Activated CD8-positive, alpha-beta memory T cell treated with anti-CD3 and anti-CD28 coated beads for 24 hours (primary cell): ENCODE results near the gene LINGO4.

ENCODE experiments used
- DNase-seq: peaks from one replicate; pipeline ENCODE4 v3.0.0-alpha.2; 2020

The LINGO4 gene

GRCh38 chr1:151805066-151805820 is at the start of gene LINGO4:
Gene LINGO4, minus strand, starts transcription at chr1:151805419. Its CDS starts 2,715 bp downstream, at chr1:151802704.
- no peak for DNase-seq

GRCh38 chr1:151854658-151855057 is 49.4 kb upstream of the LINGO4 start:
- no peak for DNase-seq

GRCh38 chr1:151853411-151853943 is 48.3 kb upstream of the LINGO4 start, which contains the start of gene THEM5:
Gene THEM5, minus strand, starts transcription at chr1:151853712. Its CDS starts 147 bp downstream, at chr1:151853565.
- no peak for DNase-seq

- no peak for DNase-seq
These were observed 47.5 kb upstream of the LINGO4 start for GRCh38 chr1:151852733-151853132.

GRCh38 chr1:151851886-151852285 is 46.7 kb upstream of the LINGO4 start:
- DNase-seq = no peak

GRCh38 chr1:151849871-151850270 is 44.7 kb upstream of the LINGO4 start:
- no peak for DNase-seq

- DNase-seq = no peak
These were observed 43.9 kb upstream of the LINGO4 start for GRCh38 chr1:151849126-151849525.

GRCh38 chr1:151847867-151848596 is 42.8 kb upstream of the LINGO4 start:
- no peak for DNase-seq

- no peak for DNase-seq
These were observed 41.5 kb upstream of the LINGO4 start for GRCh38 chr1:151846686-151847237.

- no peak for DNase-seq
These were observed 40.9 kb upstream of the LINGO4 start for GRCh38 chr1:151846062-151846568.

GRCh38 chr1:151843398-151843797 is 38.2 kb upstream of the LINGO4 start:
- no peak for DNase-seq

GRCh38 chr1:151841141-151841540 is 35.9 kb upstream of the LINGO4 start:
- DNase-seq = no peak

- DNase-seq = no peak
These were observed 35.2 kb upstream of the LINGO4 start for GRCh38 chr1:151840421-151840820.

- DNase-seq = peak; percentile 87
These were observed 34.5 kb upstream of the LINGO4 start, which contains the start of gene C2CD4D for GRCh38 chr1:151839457-151840403. Gene C2CD4D, minus strand, starts transcription at chr1:151839820. Its CDS starts 831 bp downstream, at chr1:151838989.

- DNase-seq = no peak
These were observed 33.8 kb upstream of the LINGO4 start for GRCh38 chr1:151839082-151839412.

- DNase-seq = peak; percentile 78
These were observed 33.2 kb upstream of the LINGO4 start for GRCh38 chr1:151838222-151839081.

GRCh38 chr1:151837884-151838221 is 32.6 kb upstream of the LINGO4 start:
- DNase-seq = peak; percentile 71

- DNase-seq = peak; percentile 72
These were observed 32.0 kb upstream of the LINGO4 start for GRCh38 chr1:151837197-151837596.

- DNase-seq = no peak
These were observed 30.4 kb upstream of the LINGO4 start for GRCh38 chr1:151835596-151835995.

GRCh38 chr1:151834239-151834638 is 29.0 kb upstream of the LINGO4 start:
- DNase-seq = no peak

- DNase-seq = no peak
These were observed 28.1 kb upstream of the LINGO4 start for GRCh38 chr1:151833172-151833900.
